NB4 (cell line): ENCODE measurements around the gene REPS2.

Experiments used
- MYC ChIP-seq: IDR thresholded peaks from 2 replicates; pipeline ENCODE4 v1.6.1; 2011; ENCODE audit warnings: low read depth, low read length
- POLR2A ChIP-seq: IDR thresholded peaks from 2 replicates; pipeline ENCODE4 v1.6.1; 2011; ENCODE audit warnings: mild to moderate bottlenecking; ENCODE audit not compliant: insufficient read length; ENCODE audit errors: extremely low read depth
- TF ChIP-seq, protein P1 (sequence below): IDR thresholded peaks from one replicate; pipeline ENCODE4 v1.5.1; 2012; ENCODE audit warnings: low read depth, low read length

DNA sequence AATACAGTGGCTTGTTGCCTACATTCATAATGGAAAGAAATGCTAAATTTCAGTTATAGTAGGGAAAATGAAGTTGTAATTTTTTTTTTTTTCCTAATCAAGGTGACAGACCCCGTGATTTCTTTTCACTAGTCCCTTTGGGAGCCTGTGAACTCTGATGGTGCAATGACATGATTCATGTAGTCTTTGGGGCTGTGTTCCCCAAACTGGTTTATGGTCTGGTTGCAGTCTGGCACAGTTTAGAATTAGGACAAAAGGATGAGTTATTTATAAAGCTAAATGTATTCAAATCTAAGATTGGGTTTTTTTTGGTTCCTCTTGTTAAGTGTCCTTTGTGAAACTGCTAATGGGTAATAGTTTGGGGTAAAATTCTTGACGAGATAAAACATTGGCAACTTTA, 66.0 kb downstream of the REPS2 start:
- TF ChIP-seq, protein P1, sequence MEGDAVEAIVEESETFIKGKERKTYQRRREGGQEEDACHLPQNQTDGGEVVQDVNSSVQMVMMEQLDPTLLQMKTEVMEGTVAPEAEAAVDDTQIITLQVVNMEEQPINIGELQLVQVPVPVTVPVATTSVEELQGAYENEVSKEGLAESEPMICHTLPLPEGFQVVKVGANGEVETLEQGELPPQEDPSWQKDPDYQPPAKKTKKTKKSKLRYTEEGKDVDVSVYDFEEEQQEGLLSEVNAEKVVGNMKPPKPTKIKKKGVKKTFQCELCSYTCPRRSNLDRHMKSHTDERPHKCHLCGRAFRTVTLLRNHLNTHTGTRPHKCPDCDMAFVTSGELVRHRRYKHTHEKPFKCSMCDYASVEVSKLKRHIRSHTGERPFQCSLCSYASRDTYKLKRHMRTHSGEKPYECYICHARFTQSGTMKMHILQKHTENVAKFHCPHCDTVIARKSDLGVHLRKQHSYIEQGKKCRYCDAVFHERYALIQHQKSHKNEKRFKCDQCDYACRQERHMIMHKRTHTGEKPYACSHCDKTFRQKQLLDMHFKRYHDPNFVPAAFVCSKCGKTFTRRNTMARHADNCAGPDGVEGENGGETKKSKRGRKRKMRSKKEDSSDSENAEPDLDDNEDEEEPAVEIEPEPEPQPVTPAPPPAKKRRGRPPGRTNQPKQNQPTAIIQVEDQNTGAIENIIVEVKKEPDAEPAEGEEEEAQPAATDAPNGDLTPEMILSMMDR, result no peak
- TF ChIP-seq MYC, result no peak
- TF ChIP-seq POLR2A, result no peak
